Measurements from ENCODE around the gene CACNA2D3. TPM values are rescaled to one million over a fixed set of nuclear protein-coding genes. Genes with fewer than 3 reads are reported as not detected.

The CACNA2D3 gene
- total RNA-seq, 4 donors from 2014 or later = 0.27 to 1.5 (median 0.79) TPM

- intact Hi-C loops (cut with DNase I; ENCODE audit: low total_unique reads) = no loop called here
- TF ChIP-seq POLR2A (IDR thresholded peaks at IDR 0.05) = no peak
- WGBS, 2 donors = 75 to 79% methylated on average over 9 of the region's 9 CpGs
- no peak for DNase-seq (ENCODE audit: low spot score in 2 of 2)
- no peak overlapping the region for H3K4me3 ChIP-seq (ENCODE audit: low read depth, poor library complexity, severe bottlenecking)
These were observed 944.2 kb downstream of the CACNA2D3 start for GRCh38 chr3:55066551-55067047.

- TF ChIP-seq POLR2A (IDR thresholded peaks at IDR 0.05) (no peak), CTCF (IDR thresholded peaks at IDR 0.05) (no peak)
- intact Hi-C loops (cut with DNase I; ENCODE audit: low total_unique reads) = no loop called here
- H3K4me3 ChIP-seq (ENCODE audit: low read depth, poor library complexity, severe bottlenecking) = no peak overlapping the region
- DNase-seq (ENCODE audit: low spot score in 2 of 2) = no peak
These were observed 947.6 kb downstream of the CACNA2D3 start for GRCh38 chr3:55069950-55070349.

- H3K4me3 ChIP-seq (ENCODE audit: low read depth, poor library complexity, severe bottlenecking) = no peak overlapping the region
- intact Hi-C loops (cut with DNase I; ENCODE audit: low total_unique reads) = no loop called here
- DNase-seq (ENCODE audit: low spot score in 2 of 2) = no peak
- WGBS, 2 donors = 49 to 50% methylated on average over 4 of the region's 4 CpGs
- no peak for TF ChIP-seq CTCF (IDR thresholded peaks at IDR 0.05)
- TF ChIP-seq POLR2A (IDR thresholded peaks at IDR 0.05) = no peak
These were observed 952.4 kb downstream of the CACNA2D3 start for GRCh38 chr3:55074796-55075195.

GRCh38 chr3:55075846-55076245 lies 953.5 kb downstream of the CACNA2D3 start:
- H3K4me3 ChIP-seq (ENCODE audit: low read depth, poor library complexity, severe bottlenecking) = no peak overlapping the region
- no peak for DNase-seq (ENCODE audit: low spot score in 2 of 2)
- intact Hi-C loops (cut with DNase I; ENCODE audit: low total_unique reads) = no loop called here
- TF ChIP-seq CTCF (IDR thresholded peaks at IDR 0.05) (no peak), POLR2A (IDR thresholded peaks at IDR 0.05) (no peak)
- 85 to 87% methylated on average over 6 of the region's 6 CpGs for WGBS, 2 donors

GRCh38 chr3:55077726-55078125 lies 955.4 kb downstream of the CACNA2D3 start:
- intact Hi-C loops (cut with DNase I; ENCODE audit: low total_unique reads) = no loop called here
- H3K4me3 ChIP-seq (ENCODE audit: low read depth, poor library complexity, severe bottlenecking) = no peak overlapping the region
- WGBS, 2 donors = 80 to 81% methylated on average over 7 of the region's 7 CpGs
- no peak for TF ChIP-seq POLR2A (IDR thresholded peaks at IDR 0.05)
- TF ChIP-seq CTCF (IDR thresholded peaks at IDR 0.05) = no peak
- DNase-seq (ENCODE audit: low spot score in 2 of 2) = no peak

- WGBS, 2 donors = 75 to 89% methylated on average over 7 of the region's 7 CpGs
- H3K4me3 ChIP-seq (ENCODE audit: low read depth, poor library complexity, severe bottlenecking) = no peak overlapping the region
- intact Hi-C loops (cut with DNase I; ENCODE audit: low total_unique reads) = no loop called here
- no peak for DNase-seq (ENCODE audit: low spot score in 2 of 2)
- no peak for TF ChIP-seq POLR2A (IDR thresholded peaks at IDR 0.05)
- no peak for TF ChIP-seq CTCF (IDR thresholded peaks at IDR 0.05)
These were observed 956.5 kb downstream of the CACNA2D3 start for GRCh38 chr3:55078876-55079275.

Data from lower leg skin (tissue), 4 donors.